BE2C (cell line): ENCODE results near the gene SLC39A7.

ENCODE experiments used
- DNase-seq: peaks from one replicate; pipeline ENCODE4 v3.0.0-alpha.2; 2020
- H3K27me3 ChIP-seq: fragments of 250-450 bp; sonication (Bioruptor Pico); 2 replicates; pipeline ENCODE4 v1.5.1; 2020; ENCODE audit warnings: mild to moderate bottlenecking
- H3K36me3 ChIP-seq: fragments of 250-450 bp; sonication (Bioruptor Pico); 2 replicates; pipeline ENCODE4 v1.5.1; 2020; ENCODE audit warnings: mild to moderate bottlenecking
- H3K4me1 ChIP-seq: fragments of 250-450 bp; sonication (Bioruptor Pico); 2 replicates; pipeline ENCODE4 v1.5.1; 2020
- H3K4me3 ChIP-seq: 2 replicates; pipeline ENCODE4 v1.5.1; 2011; ENCODE audit warnings: low read depth, low read length
- H3K9me3 ChIP-seq: fragments of 250-450 bp; sonication (Bioruptor Pico); 2 replicates; pipeline ENCODE4 v1.5.1; 2020
- TF ChIP-seq, protein P1 (sequence below): IDR thresholded peaks from 2 replicates; pipeline ENCODE4 v1.5.1; 2012; ENCODE audit warnings: mild to moderate bottlenecking, low read depth, low read length

The SLC39A7 gene

DNA sequence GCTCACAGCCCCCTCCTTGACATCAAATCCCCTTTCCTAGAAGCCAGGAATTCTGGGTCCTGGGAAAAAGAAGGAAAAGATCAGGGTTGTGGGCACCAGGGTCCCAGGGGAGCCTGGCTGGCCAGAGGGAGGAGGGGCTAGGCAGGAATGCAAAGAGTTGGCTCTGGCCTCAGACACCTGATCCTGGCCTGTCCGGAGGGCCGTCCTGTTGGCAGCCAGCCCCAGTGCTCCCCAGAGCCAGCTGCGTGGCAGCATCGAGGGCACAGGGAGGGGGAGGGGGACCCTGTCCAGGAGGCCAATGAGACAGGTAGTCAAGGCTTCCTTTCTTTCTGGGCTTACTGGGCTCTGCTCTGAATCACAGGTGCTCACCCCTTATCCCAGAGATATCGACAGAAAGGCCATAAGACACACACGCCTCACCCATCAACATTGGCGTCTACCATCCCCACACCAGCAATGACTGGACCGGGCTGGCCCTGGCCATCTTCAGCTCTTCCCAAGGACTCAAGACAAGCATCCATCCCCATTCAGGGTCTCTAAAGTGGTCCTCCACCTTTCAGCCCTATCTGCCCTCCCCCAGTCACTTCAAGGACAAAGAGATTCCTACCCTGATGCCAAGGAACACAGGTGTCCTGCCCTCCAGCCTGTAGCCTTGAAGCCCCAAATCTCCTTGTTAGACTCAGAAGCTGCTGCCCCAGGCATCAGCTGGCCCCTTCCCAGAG, 9.1 kb upstream of the SLC39A7 start:
- Histone ChIP-seq H3K27me3 (peaks cover 11% of the 10 kb centered on the region), H3K4me3 (no peak overlapping the region), H3K9me3 (no peaks in the 10 kb centered on the region), H3K4me1 (peaks cover 6% of the 10 kb centered on the region), H3K36me3 (peaks cover 14% of the 10 kb centered on the region)
- TF ChIP-seq, protein P1, sequence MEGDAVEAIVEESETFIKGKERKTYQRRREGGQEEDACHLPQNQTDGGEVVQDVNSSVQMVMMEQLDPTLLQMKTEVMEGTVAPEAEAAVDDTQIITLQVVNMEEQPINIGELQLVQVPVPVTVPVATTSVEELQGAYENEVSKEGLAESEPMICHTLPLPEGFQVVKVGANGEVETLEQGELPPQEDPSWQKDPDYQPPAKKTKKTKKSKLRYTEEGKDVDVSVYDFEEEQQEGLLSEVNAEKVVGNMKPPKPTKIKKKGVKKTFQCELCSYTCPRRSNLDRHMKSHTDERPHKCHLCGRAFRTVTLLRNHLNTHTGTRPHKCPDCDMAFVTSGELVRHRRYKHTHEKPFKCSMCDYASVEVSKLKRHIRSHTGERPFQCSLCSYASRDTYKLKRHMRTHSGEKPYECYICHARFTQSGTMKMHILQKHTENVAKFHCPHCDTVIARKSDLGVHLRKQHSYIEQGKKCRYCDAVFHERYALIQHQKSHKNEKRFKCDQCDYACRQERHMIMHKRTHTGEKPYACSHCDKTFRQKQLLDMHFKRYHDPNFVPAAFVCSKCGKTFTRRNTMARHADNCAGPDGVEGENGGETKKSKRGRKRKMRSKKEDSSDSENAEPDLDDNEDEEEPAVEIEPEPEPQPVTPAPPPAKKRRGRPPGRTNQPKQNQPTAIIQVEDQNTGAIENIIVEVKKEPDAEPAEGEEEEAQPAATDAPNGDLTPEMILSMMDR: no peak
- DNase-seq: no peak

DNA sequence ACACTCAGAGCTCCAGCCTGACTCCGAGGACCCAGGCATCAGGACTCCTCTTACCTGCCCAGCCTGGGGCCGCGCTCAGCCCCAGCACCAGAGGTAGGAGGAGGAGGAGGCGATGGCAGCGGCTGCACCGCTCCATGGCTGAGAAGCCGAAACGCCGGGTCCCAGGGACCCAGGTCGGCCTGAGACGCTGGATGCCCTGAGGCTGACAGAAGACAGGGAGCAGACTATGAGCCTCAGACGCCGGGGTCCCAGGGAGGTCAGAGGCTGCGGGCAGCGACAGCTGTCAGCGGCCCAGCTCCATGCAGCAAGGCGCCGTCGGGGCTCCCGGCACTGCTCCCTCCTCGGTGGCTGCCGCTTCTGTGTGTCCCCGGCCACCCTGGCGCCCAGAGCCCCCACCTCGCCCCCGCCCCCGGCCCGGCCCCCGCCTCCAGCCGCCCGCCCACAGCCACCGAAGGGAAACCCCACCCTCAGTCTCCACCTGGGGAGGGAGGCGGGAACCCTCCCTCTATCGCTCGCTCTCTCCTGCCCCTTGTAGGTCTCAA, 8.5 kb upstream of the SLC39A7 start, which contains the start of gene COL11A2:
TSS of gene COL11A2 (minus strand) at position 363 of the 542 bp plus-strand sequence. CDS start at position 136, 227 bp downstream.
- Histone ChIP-seq H3K9me3 (no peaks in the 10 kb centered on the region), H3K4me3 (peak within 1 kb of the TSS; percentile 32), H3K27me3 (peaks cover 11% of the 10 kb centered on the region)

DNA sequence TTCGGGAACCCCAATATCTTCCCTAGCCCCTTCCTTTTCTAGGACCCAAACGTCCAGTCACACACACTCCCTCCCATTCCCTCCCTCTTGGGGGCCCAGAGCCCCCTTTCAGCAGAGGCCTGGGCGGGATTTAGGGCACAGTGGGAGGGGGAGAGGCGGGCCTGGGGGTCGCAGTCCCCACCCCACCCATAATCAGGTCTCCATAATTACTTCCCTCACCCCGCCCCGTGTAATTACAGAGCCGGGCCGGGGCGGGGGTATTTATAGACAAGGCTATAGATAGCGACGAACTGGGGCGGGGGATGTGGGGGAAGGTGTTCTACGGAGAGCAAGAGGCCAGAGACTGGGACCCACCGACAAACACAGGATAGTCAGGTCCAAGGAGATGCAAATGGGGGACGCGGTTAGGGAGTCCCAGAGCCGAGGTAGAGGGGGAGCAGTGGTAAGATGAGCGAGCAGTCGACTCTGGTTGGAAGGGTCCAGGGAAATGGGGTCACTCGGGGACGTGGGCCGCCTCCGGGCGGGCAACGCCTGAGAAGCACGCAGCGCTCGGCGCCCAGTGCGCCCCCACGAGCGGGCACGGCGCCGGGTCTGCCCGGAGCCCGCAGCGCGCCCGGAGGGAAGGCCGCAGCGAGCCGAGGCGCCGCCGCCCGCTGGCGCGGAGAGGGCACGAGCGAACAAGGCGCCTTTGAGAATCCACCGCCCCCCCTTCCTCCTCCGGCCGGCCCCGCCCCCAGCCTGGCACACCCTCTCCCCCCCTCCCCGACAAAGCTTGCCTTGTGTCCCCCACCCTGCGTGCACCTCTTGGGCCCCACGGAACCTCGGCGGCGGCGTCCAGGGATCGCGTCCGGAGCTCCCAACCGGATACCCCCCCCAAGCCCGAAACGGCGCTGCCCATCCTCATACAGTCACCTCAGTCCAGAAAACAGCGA, 7.7 kb upstream of the SLC39A7 start:
- DNase-seq: no peak
- H3K27me3 ChIP-seq: peaks cover 11% of the 10 kb centered on the region
- TF ChIP-seq, protein P1: no peak
- H3K36me3 ChIP-seq: peaks cover 21% of the 10 kb centered on the region
- H3K9me3 ChIP-seq: no peaks in the 10 kb centered on the region
- peaks cover 6% of the 10 kb centered on the region for H3K4me1 ChIP-seq
- H3K4me3 ChIP-seq: peak overlapping the region; percentile 32

More for the DNA sequence above, 8.5 kb upstream of the SLC39A7 start, which contains the start of gene COL11A2:
- TF ChIP-seq, protein P1: no peak
- peak; percentile 29 for DNase-seq
- Histone ChIP-seq H3K4me1 (peaks cover 6% of the 10 kb centered on the region), H3K36me3 (peaks cover 19% of the 10 kb centered on the region)

DNA sequence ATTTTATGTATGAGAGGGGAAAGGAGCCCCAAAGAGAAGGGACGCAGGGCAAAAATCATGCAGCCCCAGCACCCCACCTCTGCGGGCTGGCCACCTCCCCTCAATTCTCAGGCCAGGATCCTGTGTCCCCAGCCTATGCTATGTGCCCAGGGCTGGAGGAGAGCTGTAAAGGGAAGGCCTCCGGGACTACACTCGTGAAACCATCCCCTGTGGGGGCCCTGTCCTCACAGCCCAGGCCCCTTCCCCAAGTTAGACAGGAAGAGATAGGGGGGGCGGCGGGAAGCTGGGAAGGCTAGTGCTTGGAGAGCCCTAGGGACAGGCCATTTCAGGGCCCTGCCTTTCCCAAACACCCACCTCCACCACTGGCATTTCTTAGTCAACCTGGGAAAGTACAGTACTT, 7.0 kb upstream of the SLC39A7 start:
- TF ChIP-seq, protein P1: no peak
- H3K27me3 ChIP-seq: peaks cover 11% of the 10 kb centered on the region
- DNase-seq: no peak
- peaks cover 21% of the 10 kb centered on the region for H3K36me3 ChIP-seq
- H3K4me1 ChIP-seq: peaks cover 6% of the 10 kb centered on the region
- no peak overlapping the region for H3K4me3 ChIP-seq
- H3K9me3 ChIP-seq: no peaks in the 10 kb centered on the region

DNA sequence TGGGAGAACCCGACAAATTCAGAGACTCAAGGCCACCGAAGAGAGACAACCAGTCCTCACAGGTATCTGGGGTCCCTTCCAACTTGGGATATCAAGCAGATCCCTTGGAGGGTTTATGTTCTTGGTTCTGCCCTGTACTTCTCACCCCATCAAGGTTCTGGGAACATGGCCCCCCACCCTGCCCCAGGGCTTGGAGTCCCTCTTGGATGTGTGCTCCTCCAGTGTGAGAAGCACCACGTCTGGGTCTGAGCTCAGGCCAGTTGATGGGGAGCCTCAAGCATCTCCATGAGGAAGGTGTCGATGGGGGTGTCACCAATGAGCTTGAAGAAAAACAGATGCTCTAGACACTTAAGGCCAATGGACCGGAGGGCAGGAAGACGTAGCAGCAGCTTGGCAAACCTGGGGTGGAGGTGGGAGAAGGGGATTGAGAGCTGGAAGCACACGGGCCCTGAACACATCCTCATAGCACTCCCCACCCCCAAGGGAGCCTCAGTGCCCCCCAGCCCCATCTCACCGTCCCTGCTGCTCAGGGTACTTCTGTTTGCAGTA, 6.2 kb upstream of the SLC39A7 start:
- peaks cover 11% of the 10 kb centered on the region for H3K27me3 ChIP-seq
- peaks cover 21% of the 10 kb centered on the region for H3K36me3 ChIP-seq
- no peak overlapping the region for H3K4me3 ChIP-seq
- no peak for DNase-seq
- TF ChIP-seq, protein P1: no peak
- H3K9me3 ChIP-seq: no peaks in the 10 kb centered on the region
- H3K4me1 ChIP-seq: peaks cover 6% of the 10 kb centered on the region
